H1 (cell line): ENCODE data around the gene WASHC2A. TPM values are rescaled to one million over a fixed set of nuclear protein-coding genes. Genes with fewer than 3 reads are reported as not detected.

Experiments
- polyA plus RNA-seq, 7 experiments: library from polyadenylated mRNA; depleted of rRNA in 3 of 7; stranded (reverse) in 5 of 7; unstranded in 2 of 7; fragments of >200 nt in 5 of 7; fragments of 200-250 nt in 2 of 7; gene quantifications; 1 replicate in 5 of 7; 2 replicates in 1 of 7; 4 replicates in 1 of 7; pipeline versions ENCODE4 v1.2.1 to v1.2.3, GENCODE V29; 2011 to 2013; ENCODE audit warnings: missing spikeins in 2 of 7, mixed read lengths in 2 of 7
- total RNA-seq: library from RNA; stranded (reverse); fragmentation: NEBNext Ultra II Directional; extraction: Animal tissue kit (Norgen Biotek cat#: 25700); gene quantifications from 2 replicates; pipeline ENCODE4 v1.2.1, GENCODE V29; 2021

Gene WASHC2A
- total and polyA plus RNA-seq, 2 of the 8 experiments (the other 6 are each of a cell fraction or from before 2014, with no cell fraction given), result 7.5 to 29.7 TPM

Other genes with a start within 250 kb of the WASHC2A start
- 53.4 and 56.2 TPM in 2 replicates for gene PARG, start 125.9 kb upstream of the WASHC2A start, total RNA-seq
- gene PARG, start 125.9 kb upstream of the WASHC2A start, polyA plus RNA-seq (2011; rRNA removed), result 13.3 and 14.7 TPM in 2 replicates
- gene TIMM23B, start 125.9 kb upstream of the WASHC2A start, total RNA-seq, result 13.8 and 14.4 TPM in 2 replicates
- gene TIMM23B, start 125.9 kb upstream of the WASHC2A start, polyA plus RNA-seq (2011; rRNA removed), result 12.3 and 14.0 TPM in 2 replicates
- 13.0 and 13.2 TPM in 2 replicates for gene AGAP6, start 79.5 kb upstream of the WASHC2A start, total RNA-seq
- 15.3 and 16.4 TPM in 2 replicates for gene AGAP6, start 79.5 kb upstream of the WASHC2A start, polyA plus RNA-seq (2011; rRNA removed)
- gene ASAH2, start 183.6 kb downstream of the WASHC2A start, total RNA-seq, result 2.0 and 3.1 TPM in 2 replicates
- 1.2 and 1.3 TPM in 2 replicates for gene ASAH2, start 183.6 kb downstream of the WASHC2A start, polyA plus RNA-seq (2011; rRNA removed)